IPS-20b (cell line): ENCODE measurements around the gene ZNF506.
"Not testable (repeated sequence)": the region's sequence is repeated elsewhere in the genome, so short reads cannot be mapped to it uniquely, and the experiment has no call there.

ENCODE experiments used
- H3K27ac ChIP-seq: one replicate; pipeline ENCODE4 v1.5.1; 2013; ENCODE audit warnings: low read length
- H3K27me3 ChIP-seq: 2 replicates; pipeline ENCODE4 v1.6.1; 2013; ENCODE audit warnings: mild to moderate bottlenecking, low read length, inconsistent platforms; ENCODE audit not compliant: insufficient read depth
- H3K36me3 ChIP-seq: 2 replicates; pipeline ENCODE4 v1.6.1; 2013; ENCODE audit warnings: low read depth, mild to moderate bottlenecking, inconsistent platforms, low read length, moderate library complexity; ENCODE audit not compliant: insufficient read depth
- H3K4me1 ChIP-seq: 2 replicates; pipeline ENCODE4 v1.6.1; 2013; ENCODE audit warnings: mild to moderate bottlenecking, control low read depth, inconsistent platforms, low read length, moderate library complexity; ENCODE audit not compliant: insufficient read depth
- H3K4me3 ChIP-seq: 2 replicates; pipeline ENCODE4 v1.5.1; 2013; ENCODE audit warnings: mild to moderate bottlenecking, low read length, inconsistent platforms
- H3K9ac ChIP-seq: 2 replicates; pipeline ENCODE4 v1.6.1; 2013; ENCODE audit warnings: low read depth, mild to moderate bottlenecking, inconsistent platforms, low read length, moderate library complexity
- H3K9me3 ChIP-seq: 2 replicates; pipeline ENCODE4 v1.6.1; 2013; ENCODE audit warnings: mild to moderate bottlenecking, low read depth, low read length, inconsistent platforms; ENCODE audit not compliant: insufficient read depth

Gene ZNF506

DNA sequence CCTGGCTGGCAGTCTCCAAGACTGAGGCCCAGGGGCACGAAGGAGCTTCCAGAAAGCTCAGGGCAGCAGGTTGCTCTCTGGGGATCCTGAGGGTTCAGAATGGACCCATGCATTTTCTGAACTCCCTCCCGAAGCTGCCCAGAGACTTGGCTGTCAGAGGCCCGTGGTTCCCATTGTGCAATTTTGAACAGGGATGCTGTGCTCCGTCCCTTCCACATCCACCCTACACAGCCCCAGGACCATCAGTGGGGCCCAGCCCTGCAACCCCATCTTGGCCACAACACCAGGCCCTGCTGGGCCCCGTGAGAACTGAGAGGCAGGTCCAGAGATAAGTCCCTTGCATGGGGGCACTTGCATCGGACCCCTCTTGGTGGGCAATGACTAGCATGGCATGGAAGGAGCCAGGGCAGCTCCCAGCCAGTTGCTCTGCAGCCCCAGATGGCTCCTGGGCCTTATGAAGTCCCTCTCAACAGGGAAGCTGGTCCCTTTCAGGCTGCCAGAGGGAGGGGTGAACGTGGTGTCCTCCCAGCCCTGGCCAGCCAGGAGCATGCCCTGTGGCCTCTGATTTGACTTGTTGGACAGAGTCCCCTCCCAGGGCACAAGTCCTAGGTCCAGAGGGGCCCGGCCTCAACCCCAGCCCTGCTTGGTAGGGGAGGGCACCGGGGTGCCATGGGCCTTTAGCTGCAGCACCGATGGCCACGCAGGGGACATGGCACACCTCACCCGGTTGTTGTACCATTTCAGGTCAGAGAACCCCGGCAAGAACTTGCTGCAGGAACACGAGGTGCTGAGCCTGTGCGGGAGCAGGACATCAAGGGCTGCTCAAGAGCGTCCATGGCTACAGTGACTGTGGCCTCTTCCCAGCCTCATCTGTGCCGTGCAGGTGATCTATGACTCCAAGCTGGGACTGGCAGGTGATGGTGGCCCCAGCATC, 71.4 kb downstream of the ZNF506 start:
- Histone ChIP-seq H3K9me3 (peaks cover 18% of the 10 kb centered on the region), H3K4me1 (no peaks in the 10 kb centered on the region), H3K4me3 (no peak overlapping the region), H3K27ac (no peak overlapping the region), H3K36me3 (no peaks in the 10 kb centered on the region), H3K27me3 (no peaks in the 10 kb centered on the region), H3K9ac (no peak overlapping the region)

DNA sequence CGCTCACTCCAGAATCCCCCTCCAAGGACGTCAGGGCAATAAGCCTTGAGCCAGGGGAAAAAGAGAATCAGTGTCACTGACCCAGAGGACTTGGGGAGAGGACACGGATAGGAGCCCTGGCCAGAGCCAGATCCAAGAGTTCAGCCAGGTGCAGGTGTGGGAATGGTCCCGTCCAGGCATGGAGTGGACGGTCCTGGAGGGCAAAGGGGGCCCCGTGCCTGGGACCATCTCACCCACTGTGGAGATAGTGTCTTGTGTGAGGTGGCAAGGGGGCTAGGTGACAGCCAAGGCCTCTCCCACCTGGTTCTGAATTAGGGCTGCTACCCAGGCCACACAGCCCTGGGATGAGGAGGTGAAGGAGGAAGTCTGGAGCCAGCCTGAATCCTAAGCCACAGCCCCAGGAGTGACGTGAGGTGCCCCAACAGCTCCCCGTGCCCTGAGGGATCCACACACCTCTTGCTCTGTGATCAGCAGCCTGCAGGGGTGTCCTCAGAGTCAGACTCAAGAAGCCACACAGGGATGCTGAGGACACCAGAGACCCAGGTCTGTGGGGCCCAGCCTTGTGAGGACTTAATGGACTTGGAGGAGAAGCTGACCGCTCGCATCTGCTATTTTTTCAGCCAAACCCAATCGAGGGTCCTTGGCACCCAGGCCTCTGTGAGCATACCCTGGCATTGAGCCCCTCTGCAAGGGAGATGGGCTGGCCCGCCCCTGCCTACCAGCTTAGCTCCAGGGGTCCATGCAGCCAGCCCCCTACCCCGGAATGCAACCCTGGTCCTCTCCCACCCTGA, 72.2 kb downstream of the ZNF506 start:
- Histone ChIP-seq H3K27ac (no peak overlapping the region), H3K9ac (no peak overlapping the region), H3K4me3 (no peak overlapping the region), H3K36me3 (no peaks in the 10 kb centered on the region), H3K9me3 (peaks cover 18% of the 10 kb centered on the region), H3K4me1 (no peaks in the 10 kb centered on the region), H3K27me3 (no peaks in the 10 kb centered on the region)

DNA sequence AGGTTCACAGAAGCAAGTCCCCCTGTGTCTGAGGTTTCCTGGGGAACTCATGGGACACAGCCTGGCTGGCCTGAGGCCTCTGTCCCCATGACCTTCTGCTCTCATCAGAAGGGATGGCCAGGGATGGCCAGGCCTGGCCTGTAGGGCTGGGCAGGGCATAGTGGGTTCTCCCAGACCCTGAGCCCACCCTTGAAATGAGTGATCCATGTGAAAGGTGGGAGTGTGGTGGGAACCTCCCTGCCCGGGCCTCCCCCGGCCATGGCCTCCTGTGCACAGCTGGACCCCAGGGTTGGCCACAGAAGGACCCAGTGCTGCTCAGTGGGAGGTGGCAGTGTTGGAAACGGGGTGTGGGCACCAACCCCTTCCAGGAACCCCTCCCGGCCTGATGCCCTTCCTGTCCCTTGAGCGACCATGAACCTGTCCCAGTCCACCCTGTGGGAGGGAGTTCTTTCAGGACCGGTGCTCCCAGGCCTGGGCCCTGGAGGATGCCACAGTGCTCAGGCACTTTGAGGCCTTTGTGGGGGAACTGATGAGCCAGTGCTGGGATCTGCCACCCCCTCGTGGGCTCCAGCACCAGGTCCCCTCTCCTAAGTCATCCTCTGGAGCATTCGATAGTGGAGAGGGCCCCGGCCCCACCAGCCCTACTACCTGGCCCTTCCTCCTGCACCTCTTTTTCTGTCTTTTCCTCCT, 73.2 kb downstream of the ZNF506 start:
- Histone ChIP-seq H3K9me3 (peaks cover 11% of the 10 kb centered on the region), H3K36me3 (no peaks in the 10 kb centered on the region), H3K9ac (no peak overlapping the region), H3K27ac (no peak overlapping the region), H3K4me3 (no peak overlapping the region), H3K27me3 (no peaks in the 10 kb centered on the region), H3K4me1 (no peaks in the 10 kb centered on the region)

DNA sequence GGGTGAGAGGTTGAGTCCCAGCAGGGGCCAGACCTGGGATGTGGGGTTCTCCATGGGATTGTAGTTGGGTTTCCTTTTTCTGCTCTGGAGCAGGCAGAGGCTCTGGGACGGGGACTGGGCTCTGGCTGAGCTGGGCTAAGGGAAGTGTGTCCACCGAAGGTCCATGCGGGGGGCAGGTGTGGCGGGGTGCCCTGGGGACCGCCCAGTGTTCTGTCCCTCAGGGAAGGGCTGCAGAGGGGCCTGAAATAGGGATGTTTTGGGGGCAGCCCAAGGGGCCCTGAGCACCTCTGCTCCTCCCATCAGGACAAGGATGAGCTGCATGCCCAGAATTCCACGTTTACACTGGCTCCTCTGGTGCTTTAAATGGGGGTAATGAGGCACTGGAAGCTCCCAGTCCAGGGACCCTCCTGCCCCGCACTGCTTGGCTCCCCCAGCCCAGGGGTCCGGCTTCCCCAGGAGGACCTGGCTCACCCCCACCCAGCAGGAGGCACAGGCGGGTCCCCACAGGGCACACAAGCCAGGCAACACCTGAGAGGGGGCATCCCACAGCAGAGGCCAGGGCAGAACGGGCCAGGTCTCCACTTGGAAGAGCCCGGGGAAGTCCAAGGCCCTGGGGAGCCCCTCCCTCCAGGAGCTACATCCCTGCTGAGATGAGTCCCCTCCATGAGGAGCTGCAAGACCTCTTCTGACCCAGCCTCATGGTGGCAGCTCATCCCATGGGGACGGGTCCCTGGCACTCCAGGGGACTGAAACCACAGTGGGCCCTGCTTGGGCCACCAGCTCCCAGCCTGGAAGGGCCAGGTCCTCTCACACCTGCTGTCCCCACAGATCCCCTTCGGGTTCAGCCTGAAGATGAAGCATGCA, 74.0 kb downstream of the ZNF506 start:
- Histone ChIP-seq H3K36me3 (no peaks in the 10 kb centered on the region), H3K27ac (no peak overlapping the region), H3K9me3 (peaks cover 7% of the 10 kb centered on the region), H3K27me3 (no peaks in the 10 kb centered on the region), H3K4me1 (no peaks in the 10 kb centered on the region), H3K9ac (no peak overlapping the region), H3K4me3 (no peak overlapping the region)

DNA sequence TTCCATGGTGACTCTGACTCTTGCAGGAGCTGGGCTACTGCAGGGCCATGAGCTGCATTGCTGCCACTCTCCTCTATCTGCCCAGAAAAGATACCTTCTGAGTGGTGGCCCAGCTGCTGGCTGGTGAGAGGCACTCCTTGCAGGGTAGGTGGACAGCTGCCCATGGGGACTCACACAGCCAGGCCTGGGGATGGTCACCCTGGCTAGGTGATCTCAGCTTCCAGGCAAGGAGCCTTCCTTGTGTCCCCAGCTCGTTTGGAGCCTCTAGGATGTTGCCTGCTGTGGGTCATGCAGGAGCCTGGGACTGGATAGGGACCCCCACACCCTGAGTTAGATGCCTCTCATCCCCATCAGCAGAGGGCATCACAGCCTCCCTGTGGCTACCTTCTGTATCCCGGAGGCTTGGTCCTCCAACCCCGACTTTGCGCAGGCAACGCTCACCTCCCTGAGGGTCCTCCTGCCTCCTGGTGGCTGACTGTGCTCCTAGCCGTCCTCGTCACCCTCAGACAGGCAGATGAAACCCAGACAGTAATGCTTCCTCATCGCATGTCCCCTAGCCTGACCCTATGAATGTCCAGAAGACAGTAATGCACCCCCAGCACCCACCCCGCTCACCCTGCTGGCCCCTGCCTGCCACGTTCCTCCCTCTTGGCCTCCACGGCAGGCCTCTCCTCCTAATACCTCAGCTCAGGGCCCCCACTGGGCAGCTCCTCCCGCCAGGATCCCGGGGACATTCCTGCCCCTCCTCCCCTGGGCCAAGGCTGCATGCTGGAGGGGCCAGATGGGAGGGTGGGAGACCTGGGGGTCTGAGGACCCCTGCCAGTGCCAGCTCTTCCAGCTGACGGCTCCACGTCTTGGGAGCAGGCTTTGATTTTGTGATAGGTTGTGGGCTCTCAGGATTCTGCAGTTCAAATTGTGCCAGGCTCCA, 75.0 kb downstream of the ZNF506 start:
- Histone ChIP-seq H3K9ac (no peak overlapping the region), H3K9me3 (peaks cover 6% of the 10 kb centered on the region; the same call in 1 of the 2 replicates), H3K4me1 (no peaks in the 10 kb centered on the region), H3K36me3 (no peaks in the 10 kb centered on the region), H3K4me3 (no peak overlapping the region), H3K27ac (no peak overlapping the region), H3K27me3 (no peaks in the 10 kb centered on the region)

DNA sequence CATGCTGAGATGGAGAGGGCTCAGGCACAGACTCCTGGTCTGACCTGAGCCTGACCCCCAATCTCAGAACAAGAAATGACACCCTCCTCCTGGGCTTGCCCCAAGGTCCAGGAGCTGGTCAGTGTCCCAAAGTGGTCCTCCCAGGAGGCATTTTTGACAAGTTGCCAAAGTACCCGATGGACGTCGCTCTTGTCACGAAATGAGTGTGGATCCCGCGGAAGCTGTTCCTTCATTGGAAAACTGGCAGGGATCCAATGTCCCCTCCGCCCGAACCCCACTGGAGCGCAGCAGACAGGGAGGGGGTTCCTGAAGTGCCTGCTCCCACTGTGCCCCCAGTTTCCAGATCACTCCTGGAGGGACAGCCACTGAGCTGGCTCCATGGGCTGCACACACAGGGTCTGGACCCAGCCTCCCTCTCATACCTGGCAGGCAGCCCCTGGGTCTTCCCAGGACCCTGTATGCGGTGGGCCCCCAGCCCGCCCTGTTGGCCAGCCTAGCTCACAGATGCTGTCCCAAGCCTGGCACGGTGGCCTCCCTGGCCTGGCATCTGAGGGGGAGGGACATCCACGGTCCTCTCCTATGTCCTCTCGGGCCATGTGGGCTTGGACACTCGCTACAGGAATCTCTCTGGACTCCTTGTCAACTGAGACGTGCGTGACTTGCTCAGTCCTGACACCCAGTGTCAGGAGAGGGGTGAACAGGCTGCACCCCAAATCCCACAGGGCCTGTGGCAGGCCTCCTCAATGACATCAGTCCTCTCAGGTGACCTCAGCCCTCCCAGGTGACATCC, 75.9 kb downstream of the ZNF506 start:
- Histone ChIP-seq H3K4me3 (no peak overlapping the region), H3K4me1 (no peaks in the 10 kb centered on the region), H3K27me3 (no peaks in the 10 kb centered on the region), H3K9me3 (peaks cover 1% of the 10 kb centered on the region; the same call in 1 of the 2 replicates), H3K36me3 (no peaks in the 10 kb centered on the region), H3K9ac (no peak overlapping the region), H3K27ac (no peak overlapping the region)

DNA sequence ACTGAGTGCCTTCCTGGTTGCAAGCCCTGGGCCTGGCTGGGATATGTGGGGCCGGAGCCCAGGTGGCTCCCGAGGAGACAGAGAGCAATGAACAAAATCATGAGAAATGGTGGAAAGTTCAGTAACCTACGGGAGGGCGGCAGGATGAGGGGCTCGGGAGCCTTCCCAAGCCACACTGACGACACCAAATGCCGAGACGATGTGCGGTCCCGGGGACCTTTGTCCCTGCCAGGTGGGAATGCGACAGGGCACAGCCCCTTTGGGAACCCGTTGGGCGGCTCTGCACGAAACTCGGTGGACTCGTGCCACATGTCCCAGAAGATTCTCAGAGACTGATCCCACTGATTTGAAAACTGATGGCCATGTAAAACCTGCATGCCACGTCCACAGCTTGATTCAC, 76.9 kb downstream of the ZNF506 start:
- Histone ChIP-seq H3K27me3 (no peaks in the 10 kb centered on the region), H3K36me3 (no peaks in the 10 kb centered on the region)

DNA sequence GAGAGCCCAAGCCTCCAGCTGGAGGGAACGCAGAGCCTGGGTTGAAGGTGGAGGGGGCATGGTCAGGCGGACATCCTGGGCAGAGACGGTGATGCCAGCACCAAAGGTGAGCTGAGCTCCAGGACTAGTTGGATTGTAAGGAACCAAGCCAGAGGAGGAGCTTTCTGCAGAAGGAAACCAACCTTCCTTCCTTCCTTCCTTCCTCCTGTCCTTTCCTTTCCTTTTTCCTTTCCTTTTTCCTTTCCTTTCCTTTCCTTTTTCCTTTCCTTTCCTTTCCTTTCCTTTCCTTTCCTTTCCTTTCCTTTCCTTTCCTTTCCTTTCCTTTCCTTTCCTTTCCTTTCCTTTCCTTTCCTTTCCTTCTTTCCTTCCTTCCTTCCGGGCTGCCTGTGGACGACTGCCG, 77.6 kb downstream of the ZNF506 start:
- H3K9ac ChIP-seq, H3K9me3 ChIP-seq, H3K27ac ChIP-seq, H3K27me3 ChIP-seq, H3K36me3 ChIP-seq, H3K4me1 ChIP-seq, H3K4me3 ChIP-seq: not testable (repeated sequence)

More for the DNA sequence above, 76.9 kb downstream of the ZNF506 start:
- H3K9me3 ChIP-seq = no peaks in the 10 kb centered on the region; the same call in 1 of the 2 replicates
- no peaks in the 10 kb centered on the region for H3K4me1 ChIP-seq
- no peak overlapping the region for H3K9ac ChIP-seq
- no peak overlapping the region for H3K27ac ChIP-seq
- no peak overlapping the region for H3K4me3 ChIP-seq

DNA sequence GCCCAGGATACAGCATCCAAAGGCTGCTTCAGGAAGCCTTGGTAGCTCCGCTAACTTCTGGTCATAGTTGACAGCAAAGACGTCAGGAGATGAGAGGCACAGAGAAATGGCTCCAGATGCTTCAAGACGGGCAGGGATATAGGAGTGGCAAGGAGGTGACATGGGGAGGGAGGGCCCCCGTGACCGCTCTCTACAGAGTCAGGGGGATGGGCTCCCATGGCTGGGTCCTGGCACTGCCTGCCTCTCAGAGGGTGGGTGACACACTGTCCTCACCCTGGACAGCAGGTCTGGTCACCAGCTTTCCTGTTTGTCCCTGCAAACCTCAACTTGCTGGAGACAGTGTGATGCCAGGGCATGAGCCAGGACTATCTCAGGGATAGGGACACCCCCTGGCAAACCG, 78.4 kb downstream of the ZNF506 start:
- no peaks in the 10 kb centered on the region for H3K27me3 ChIP-seq
- H3K27ac ChIP-seq = no peak overlapping the region
- no peak overlapping the region for H3K9ac ChIP-seq
- H3K36me3 ChIP-seq = no peaks in the 10 kb centered on the region
- no peak overlapping the region for H3K4me3 ChIP-seq
- H3K4me1 ChIP-seq = no peaks in the 10 kb centered on the region
- H3K9me3 ChIP-seq = no peaks in the 10 kb centered on the region; the same call in 1 of the 2 replicates

DNA sequence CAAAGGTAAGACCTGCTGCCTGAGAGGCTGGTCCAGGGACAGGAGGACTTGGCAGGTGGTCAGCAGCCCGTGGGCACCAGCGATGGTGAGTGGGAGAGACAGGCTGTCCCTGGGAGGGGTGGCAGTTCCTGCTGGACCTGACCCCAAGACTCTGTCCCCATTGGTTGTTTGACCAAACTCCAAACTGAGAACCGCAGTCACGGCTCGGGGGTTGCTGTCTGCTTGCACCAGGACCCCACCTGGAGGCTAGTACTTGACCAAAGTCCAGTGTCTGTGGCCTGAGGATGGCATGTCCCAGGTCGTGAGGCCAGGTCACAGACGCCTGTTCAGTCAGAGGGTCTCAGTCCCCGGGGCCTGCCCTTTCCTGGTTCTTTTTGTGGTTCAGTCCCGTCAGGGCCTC, 78.8 kb downstream of the ZNF506 start:
- no peaks in the 10 kb centered on the region for H3K27me3 ChIP-seq
- no peak overlapping the region for H3K27ac ChIP-seq
- no peaks in the 10 kb centered on the region; the same call in 1 of the 2 replicates for H3K9me3 ChIP-seq
- no peak overlapping the region for H3K4me3 ChIP-seq
- no peak overlapping the region for H3K9ac ChIP-seq
- no peaks in the 10 kb centered on the region for H3K36me3 ChIP-seq
- H3K4me1 ChIP-seq = no peaks in the 10 kb centered on the region
